HL-60 (cell line): ENCODE results near the gene ZNF182.

Experiments used
- DNase-seq, 2 experiments: peaks; one replicate each; pipeline ENCODE4 v3.0.0-alpha.2; 2010 to 2020; ENCODE audit warnings: low read depth in 1 of 2, low spot score in 1 of 2
- H3K27ac ChIP-seq: fragments of 250-450 bp; sonication (Bioruptor Pico); replicated peaks from 2 replicates; pipeline ENCODE4 v1.5.1; 2020; ENCODE audit warnings: mild to moderate bottlenecking, moderate library complexity
- H3K27me3 ChIP-seq: fragments of 250-450 bp; sonication (Bioruptor Pico); 2 replicates; pipeline ENCODE4 v1.5.1; 2021; ENCODE audit warnings: mild to moderate bottlenecking, moderate library complexity; ENCODE audit not compliant: insufficient read depth, poor library complexity, severe bottlenecking
- H3K4me3 ChIP-seq: replicated peaks from 2 replicates; pipeline ENCODE4 v1.5.1; 2011; ENCODE audit warnings: mild to moderate bottlenecking, control low read depth, low read length; ENCODE audit not compliant: insufficient read depth
- GABPA ChIP-seq: IDR thresholded peaks from 2 replicates; pipeline ENCODE4 v1.6.1; 2012; ENCODE audit warnings: low read depth
- POLR2AphosphoS5 ChIP-seq: IDR thresholded peaks from 2 replicates; pipeline ENCODE4 v1.6.1; 2012; ENCODE audit warnings: low read depth
- REST ChIP-seq: IDR thresholded peaks from 2 replicates; pipeline ENCODE4 v1.6.1; 2012; ENCODE audit warnings: low read depth; ENCODE audit not compliant: insufficient replicate concordance
- SPI1 ChIP-seq: IDR thresholded peaks from 2 replicates; pipeline ENCODE4 v1.6.1; 2012; ENCODE audit warnings: low read depth, mild to moderate bottlenecking, borderline replicate concordance
- TF ChIP-seq, protein P1 (sequence below): IDR thresholded peaks from one replicate; pipeline ENCODE4 v1.5.1; 2011; ENCODE audit warnings: low read length, control low read depth, inconsistent platforms; ENCODE audit not compliant: insufficient read depth

Gene ZNF182

DNA sequence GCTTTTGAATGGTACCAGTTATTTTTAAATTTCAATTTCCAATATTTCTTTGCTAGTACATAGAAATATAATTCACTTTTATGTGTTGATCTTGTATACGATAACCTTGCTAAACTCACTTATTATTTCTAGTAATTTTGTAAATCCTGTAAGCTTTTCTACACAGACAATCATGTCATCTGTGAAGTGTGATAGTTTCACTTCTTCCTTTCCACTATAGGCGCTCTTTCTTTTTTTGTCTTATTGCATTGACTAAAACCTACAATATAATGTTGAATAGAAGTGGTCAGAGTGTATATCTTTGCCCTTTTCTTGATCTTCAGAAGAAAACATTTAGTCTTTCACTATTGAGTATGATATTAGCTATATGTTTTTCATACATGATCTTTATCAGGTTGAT lies 76.6 kb downstream of the ZNF182 start:
- DNase-seq = no peak
- no peaks in the 10 kb centered on the region for H3K27me3 ChIP-seq

More for the DNA sequence above, 76.6 kb downstream of the ZNF182 start:
- TF ChIP-seq REST = no peak
- TF ChIP-seq GABPA = no peak
- TF ChIP-seq, protein P1, sequence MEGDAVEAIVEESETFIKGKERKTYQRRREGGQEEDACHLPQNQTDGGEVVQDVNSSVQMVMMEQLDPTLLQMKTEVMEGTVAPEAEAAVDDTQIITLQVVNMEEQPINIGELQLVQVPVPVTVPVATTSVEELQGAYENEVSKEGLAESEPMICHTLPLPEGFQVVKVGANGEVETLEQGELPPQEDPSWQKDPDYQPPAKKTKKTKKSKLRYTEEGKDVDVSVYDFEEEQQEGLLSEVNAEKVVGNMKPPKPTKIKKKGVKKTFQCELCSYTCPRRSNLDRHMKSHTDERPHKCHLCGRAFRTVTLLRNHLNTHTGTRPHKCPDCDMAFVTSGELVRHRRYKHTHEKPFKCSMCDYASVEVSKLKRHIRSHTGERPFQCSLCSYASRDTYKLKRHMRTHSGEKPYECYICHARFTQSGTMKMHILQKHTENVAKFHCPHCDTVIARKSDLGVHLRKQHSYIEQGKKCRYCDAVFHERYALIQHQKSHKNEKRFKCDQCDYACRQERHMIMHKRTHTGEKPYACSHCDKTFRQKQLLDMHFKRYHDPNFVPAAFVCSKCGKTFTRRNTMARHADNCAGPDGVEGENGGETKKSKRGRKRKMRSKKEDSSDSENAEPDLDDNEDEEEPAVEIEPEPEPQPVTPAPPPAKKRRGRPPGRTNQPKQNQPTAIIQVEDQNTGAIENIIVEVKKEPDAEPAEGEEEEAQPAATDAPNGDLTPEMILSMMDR = no peak
- no peak for TF ChIP-seq SPI1
- no peak for TF ChIP-seq POLR2AphosphoS5
- H3K27ac ChIP-seq = no peak overlapping the region
- H3K4me3 ChIP-seq = no peak overlapping the region
